Muscle layer of duodenum (tissue), 2 donors: Measurements from ENCODE around the gene BAMBI.

Source experiments
- H3K27ac ChIP-seq: one replicate; pipeline ENCODE4 v1.7.0; 2013; ENCODE audit warnings: mild to moderate bottlenecking, low read length
- H3K27me3 ChIP-seq: one replicate; pipeline ENCODE4 v1.7.0; 2013; ENCODE audit warnings: low read depth, mild to moderate bottlenecking, control low read depth, low read length
- H3K36me3 ChIP-seq, 2 donors: one replicate each; pipeline ENCODE4 v1.7.0; 2013; ENCODE audit warnings: low read length in 2 of 2, control low read depth in 1 of 2, mild to moderate bottlenecking in 1 of 2; ENCODE audit not compliant: insufficient read depth in 2 of 2, control insufficient read depth in 1 of 2
- H3K4me1 ChIP-seq, 2 donors: one replicate each; pipeline ENCODE4 v1.7.0; 2013; ENCODE audit warnings: low read length in 2 of 2, mild to moderate bottlenecking in 2 of 2, control low read depth in 1 of 2, moderate library complexity in 1 of 2; ENCODE audit not compliant: insufficient read depth in 2 of 2, control insufficient read depth in 1 of 2
- H3K4me3 ChIP-seq, 2 donors: one replicate each; pipeline ENCODE4 v1.7.0; 2013; ENCODE audit warnings: low read length in 2 of 2, low read depth in 1 of 2, mild to moderate bottlenecking in 1 of 2
- H3K9me3 ChIP-seq, 2 donors: one replicate each; pipeline ENCODE4 v1.7.0; 2013; ENCODE audit warnings: low read length in 2 of 2, control low read depth in 1 of 2, mild to moderate bottlenecking in 1 of 2; ENCODE audit not compliant: control insufficient read depth in 1 of 2
- donor health status: healthy.

The BAMBI gene

DNA sequence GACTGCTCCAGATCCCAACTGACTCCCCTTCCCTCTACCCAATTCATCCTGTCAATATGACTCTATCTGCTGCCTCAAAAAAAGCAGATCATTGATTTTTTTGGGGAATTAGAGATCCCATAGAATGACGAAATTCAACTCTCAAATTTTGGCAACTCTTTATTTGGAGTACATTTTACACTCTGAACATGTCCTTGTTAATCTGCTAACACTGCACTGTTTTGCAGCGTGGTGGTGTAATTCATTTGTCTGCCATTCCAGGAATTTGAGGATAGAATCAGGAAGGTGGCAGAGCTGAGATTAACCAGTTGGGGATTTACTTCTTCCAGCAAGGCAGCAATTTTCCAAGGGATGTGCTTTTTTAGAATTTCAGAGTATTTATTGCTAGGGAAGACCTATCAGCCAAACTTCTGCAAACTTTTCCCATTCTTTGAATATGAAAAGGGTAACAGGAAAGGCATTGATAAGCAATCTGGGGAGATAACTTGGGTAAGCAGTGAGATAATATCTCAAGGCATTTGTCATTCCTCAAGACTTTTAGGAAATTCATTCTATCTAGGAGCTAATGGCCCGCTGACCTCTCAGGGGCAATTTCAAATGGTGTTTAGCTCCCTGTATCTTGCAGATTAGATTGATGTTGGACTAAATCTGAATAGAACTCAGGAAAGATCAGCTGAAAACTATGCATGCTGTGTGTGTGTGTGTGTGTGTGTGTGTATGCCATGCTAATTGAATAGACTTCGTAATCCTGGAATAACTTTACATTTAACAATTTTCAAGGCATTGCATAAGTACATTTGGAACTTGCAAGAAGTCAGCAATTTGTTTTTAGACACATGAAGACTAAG, 9.7 kb downstream of the BAMBI start:
- H3K27ac ChIP-seq, result no peak overlapping the region
- H3K4me1 ChIP-seq, result no peaks in the 10 kb centered on the region
- no peaks in the 10 kb centered on the region for H3K27me3 ChIP-seq
- H3K36me3 ChIP-seq, result no peaks in the 10 kb centered on the region
- H3K4me3 ChIP-seq, result no peak overlapping the region
- no peaks in the 10 kb centered on the region for H3K9me3 ChIP-seq

DNA sequence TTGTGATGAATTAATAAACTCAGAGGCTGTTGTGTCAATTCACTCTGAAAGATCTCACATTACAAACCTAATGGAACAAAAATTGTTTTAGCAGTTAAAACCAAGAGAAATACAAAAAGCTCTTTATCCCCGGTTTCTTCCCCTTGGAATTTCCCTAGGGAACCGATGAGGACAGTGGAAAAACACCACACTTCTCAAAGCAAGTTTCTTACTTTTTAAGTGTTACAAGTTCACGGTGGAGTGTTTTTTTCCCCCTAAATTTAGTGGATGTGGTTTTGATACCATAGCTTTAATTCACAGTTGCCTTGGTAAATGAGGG, 10.3 kb downstream of the BAMBI start:
- no peak overlapping the region for H3K27ac ChIP-seq
- H3K9me3 ChIP-seq, result no peaks in the 10 kb centered on the region

DNA sequence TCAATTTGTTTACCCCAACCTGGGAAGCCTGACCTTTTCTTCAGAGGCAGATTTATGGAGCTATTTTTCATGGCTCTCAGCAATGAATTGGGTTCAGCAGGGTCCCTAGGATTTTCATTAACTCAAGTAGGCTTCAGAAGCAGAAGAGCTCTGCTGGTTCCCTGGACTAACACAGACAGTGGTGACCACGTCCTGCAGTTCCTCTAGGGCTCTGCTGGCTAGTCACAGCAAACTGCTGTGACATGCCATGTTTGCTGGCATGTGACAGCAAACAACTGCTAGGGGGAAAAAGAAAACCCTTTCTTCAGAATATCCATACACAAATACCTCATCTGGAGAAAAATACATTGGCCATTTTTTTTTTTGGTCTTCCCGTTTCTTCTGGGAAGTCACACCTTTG, 13.2 kb downstream of the BAMBI start:
- Histone ChIP-seq H3K36me3 (no peaks in the 10 kb centered on the region), H3K9me3 (no peaks in the 10 kb centered on the region), H3K27ac (no peak overlapping the region), H3K27me3 (no peaks in the 10 kb centered on the region), H3K4me3 (no peak overlapping the region), H3K4me1 (no peaks in the 10 kb centered on the region)

More for the DNA sequence above, 10.3 kb downstream of the BAMBI start:
- H3K4me1 ChIP-seq, result no peaks in the 10 kb centered on the region
- H3K36me3 ChIP-seq, result no peaks in the 10 kb centered on the region
- H3K27me3 ChIP-seq, result no peaks in the 10 kb centered on the region
- H3K4me3 ChIP-seq, result no peak overlapping the region

DNA sequence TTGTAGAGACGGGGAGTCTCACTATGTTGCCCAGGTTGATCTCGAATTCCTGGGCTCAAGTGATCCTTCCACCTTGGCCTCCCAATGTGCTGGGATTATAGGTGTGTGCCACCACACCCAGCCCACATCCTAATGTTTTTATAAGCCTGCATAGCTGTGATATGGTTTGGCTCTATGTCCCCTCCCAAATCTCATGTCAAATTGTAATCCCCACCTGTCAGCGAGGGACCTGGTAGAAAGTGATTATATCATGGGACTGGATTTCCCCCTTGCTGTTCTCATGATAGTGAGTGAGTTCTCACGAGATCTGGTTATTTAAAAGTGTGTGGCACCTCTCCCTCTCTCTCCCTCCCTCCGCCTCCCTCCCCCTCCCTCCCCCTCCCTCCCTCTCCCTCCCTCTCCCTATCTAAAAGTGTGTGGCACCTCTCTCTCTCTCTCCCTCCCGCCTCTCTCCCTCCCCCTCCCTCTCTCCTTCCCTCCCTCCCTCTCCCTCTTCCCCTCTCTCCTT, 13.9 kb downstream of the BAMBI start:
- no peak overlapping the region for H3K4me3 ChIP-seq

DNA sequence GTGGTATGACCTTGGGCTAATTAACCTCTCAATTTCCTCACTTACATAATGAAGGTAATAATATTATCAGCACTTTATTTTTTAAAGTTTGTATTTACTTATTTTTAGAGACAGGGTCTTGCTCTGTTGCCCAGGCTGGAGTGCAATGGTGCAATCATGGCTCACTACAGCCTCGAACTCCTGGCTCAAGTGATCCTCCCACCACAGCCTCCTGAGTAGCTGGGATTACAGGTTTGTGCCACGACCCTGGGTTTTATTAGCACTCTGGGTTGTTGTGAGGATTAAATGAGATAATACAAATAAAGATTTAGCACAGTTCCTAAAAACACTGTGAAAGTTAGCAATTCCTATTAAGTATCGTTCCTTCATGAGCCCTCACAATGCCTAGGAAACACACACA, 14.7 kb downstream of the BAMBI start:
- H3K9me3 ChIP-seq, result no peaks in the 10 kb centered on the region
- H3K36me3 ChIP-seq, result no peaks in the 10 kb centered on the region
- H3K4me1 ChIP-seq, result no peaks in the 10 kb centered on the region
- no peak overlapping the region for H3K4me3 ChIP-seq
- no peaks in the 10 kb centered on the region for H3K27me3 ChIP-seq
- no peak overlapping the region for H3K27ac ChIP-seq

More for the DNA sequence above, 13.9 kb downstream of the BAMBI start:
- no peaks in the 10 kb centered on the region for H3K27me3 ChIP-seq
- no peak overlapping the region for H3K27ac ChIP-seq
- no peaks in the 10 kb centered on the region for H3K4me1 ChIP-seq
- H3K36me3 ChIP-seq, result no peaks in the 10 kb centered on the region
- no peaks in the 10 kb centered on the region for H3K9me3 ChIP-seq

DNA sequence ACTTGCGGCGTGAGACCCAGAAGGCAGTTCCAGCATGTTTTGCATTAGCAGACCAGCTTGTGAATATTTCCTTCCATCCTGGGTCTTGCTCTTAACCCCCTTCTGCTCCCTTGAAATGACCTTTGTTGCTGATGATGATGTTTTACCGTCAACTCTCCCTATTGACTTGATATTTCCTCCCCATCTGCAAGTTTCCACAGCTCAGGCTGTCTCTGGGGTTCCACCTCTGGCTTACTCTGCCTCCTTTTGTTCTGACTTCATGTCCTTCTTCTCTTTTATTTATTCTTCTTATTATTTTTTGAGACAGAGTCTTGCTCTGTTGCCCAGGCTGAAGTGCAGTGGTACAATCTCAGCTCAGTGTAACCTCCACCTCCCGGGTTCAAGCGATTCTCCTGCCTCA, 17.2 kb downstream of the BAMBI start:
- Histone ChIP-seq H3K9me3 (no peaks in the 10 kb centered on the region), H3K4me1 (no peaks in the 10 kb centered on the region), H3K27me3 (no peaks in the 10 kb centered on the region), H3K27ac (no peak overlapping the region), H3K36me3 (no peaks in the 10 kb centered on the region), H3K4me3 (no peak overlapping the region)

DNA sequence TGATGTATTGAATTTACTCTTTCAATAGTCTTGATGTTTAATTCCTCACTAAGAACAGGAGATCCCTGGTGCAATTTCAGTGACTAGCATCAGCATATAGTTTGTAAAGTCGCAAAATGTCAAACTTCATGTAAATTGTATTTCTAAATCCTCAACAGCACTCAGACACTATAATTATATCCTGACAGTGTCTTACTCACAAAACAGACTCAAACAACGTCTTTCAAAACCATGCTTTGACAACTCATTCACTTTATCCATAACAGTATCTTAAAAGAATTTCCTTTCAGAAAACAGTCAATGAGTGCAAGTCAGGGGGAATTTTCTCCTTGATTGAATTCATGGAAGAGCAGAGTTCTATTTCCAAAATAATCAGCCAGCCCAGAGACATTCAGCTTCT, 20.8 kb downstream of the BAMBI start:
- Histone ChIP-seq H3K36me3 (no peaks in the 10 kb centered on the region), H3K4me1 (no peaks in the 10 kb centered on the region), H3K9me3 (no peaks in the 10 kb centered on the region), H3K4me3 (no peak overlapping the region), H3K27me3 (no peaks in the 10 kb centered on the region), H3K27ac (no peak overlapping the region)

DNA sequence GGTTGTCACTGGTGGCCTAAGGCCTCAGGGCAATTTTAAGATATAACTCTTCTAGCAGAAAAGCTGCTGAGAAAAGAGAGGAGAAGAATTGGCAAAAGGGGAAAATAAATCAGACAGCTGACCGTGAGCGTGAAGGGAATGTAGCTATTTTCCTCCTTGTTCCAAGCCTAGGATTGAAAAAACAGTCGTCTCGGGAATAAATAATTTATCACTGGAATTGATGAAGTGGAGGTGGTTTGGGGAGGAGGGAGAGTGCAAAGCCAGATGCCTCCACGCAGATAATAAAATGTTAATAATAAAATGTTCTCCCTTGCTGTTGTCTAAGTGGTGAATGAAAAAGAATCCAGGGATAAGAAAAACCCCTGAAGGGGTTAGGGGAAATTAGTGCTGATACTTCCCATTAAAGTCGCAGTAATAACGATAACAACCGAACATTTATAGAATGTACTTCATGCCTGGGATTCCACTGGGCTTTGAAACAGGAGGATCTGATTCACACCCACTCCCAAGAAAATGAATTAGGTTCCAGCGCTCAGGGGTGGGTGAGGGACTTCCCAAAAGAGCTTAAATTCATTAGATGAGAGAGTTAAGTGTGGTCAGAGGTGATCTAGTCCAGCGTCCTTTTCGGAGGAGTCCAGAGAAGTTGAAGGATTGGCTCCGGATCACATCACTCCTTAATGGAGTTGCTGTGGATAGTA, 27.3 kb downstream of the BAMBI start:
- H3K27me3 ChIP-seq, result no peaks in the 10 kb centered on the region
- H3K4me1 ChIP-seq, result no peaks in the 10 kb centered on the region
- no peak overlapping the region for H3K27ac ChIP-seq
- no peak overlapping the region for H3K4me3 ChIP-seq
- H3K9me3 ChIP-seq, result no peaks in the 10 kb centered on the region
- no peaks in the 10 kb centered on the region for H3K36me3 ChIP-seq

DNA sequence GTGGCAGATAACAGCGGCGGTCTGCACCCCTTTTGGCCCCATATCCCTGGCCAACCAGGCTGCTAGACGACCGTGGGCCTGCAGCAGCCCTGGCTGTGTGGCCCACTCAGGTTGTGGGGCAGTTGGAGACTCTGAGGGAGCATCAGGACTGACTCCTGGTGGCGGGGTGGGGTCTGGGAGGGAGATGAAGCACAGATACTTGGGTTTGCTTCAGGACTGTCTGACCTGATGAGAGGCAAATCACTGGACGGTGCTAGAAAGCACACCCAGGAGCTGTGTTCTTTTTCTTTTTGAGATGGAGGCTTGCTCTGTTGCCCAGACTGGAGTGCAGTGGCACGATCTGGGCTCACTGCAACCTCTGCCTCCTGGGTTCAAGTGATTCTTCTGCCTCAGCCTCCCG, 28.2 kb downstream of the BAMBI start:
- H3K9me3 ChIP-seq, result no peaks in the 10 kb centered on the region
- H3K36me3 ChIP-seq, result no peaks in the 10 kb centered on the region
- no peaks in the 10 kb centered on the region for H3K4me1 ChIP-seq
- H3K27ac ChIP-seq, result no peak overlapping the region
- H3K4me3 ChIP-seq, result no peak overlapping the region
- no peaks in the 10 kb centered on the region for H3K27me3 ChIP-seq

DNA sequence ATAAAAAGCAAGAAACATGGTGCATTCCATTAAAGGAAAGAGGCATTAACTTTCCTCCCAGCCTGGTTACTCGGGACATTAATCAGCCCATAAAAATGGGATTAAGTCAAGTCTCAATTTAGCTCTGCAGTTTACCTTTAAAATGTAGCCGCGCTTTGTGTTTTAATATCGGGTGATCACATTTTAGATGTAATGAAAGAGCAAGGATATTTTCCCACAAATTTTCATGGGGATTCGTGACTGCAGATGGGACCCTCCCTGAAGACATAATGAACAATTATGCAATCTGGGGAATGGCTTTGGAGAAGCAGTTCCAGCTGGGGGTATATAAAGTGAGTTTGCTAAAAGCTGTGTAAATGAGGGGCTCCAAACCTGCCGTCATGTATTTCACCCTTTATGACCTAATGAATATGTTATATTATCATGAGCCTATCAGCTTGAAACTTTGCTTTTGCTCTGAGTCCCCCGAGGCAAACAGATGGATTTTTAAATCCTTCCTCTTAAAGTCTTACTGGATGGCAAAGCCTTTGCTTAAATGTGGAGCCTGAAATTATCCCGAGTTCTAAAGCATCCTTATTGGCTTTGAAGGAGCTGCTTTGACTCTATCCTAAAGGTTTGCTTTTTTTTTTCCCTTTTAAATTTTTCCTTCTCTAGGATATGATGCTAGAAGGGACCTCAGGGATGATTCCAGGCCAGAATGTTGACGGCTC, 31.8 kb downstream of the BAMBI start:
- H3K9me3 ChIP-seq, result no peaks in the 10 kb centered on the region
- no peaks in the 10 kb centered on the region for H3K36me3 ChIP-seq
- no peak overlapping the region for H3K4me3 ChIP-seq
- H3K27ac ChIP-seq, result no peak overlapping the region
- H3K4me1 ChIP-seq, result no peaks in the 10 kb centered on the region
- no peaks in the 10 kb centered on the region for H3K27me3 ChIP-seq

DNA sequence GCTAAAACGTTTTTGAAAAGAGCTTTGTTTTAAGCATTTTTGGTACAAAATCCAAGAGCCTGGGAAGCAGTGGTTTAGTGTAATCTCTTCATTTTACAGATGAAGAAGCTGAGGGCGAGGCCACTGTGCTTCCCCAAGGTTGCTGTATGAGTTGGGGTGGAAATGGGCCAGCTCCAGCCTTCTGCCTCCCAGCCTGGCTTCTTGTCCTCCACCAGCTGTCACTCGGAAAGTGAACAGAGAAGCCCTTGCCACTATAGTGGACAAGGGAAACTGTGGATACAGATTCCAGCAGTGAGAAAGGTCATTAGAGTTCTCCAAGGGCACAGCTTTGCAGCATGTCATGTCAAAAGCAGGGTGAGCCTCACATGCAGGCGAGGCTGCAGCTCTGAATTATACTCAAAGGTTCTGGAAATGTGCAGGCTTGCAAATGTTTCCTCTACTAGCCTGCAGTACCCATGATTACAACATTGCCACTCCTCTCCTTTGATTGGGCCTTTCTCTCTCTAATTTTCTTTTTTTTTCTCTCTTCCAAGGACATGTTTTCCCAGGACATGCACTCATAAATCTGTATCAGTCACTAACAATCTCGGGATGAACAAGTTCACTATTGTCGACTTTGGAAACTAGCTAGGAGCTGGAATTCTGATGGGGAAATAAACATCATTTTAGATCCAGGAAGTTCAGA, 33.0 kb downstream of the BAMBI start:
- H3K36me3 ChIP-seq, result no peaks in the 10 kb centered on the region
- no peaks in the 10 kb centered on the region for H3K9me3 ChIP-seq
- H3K27ac ChIP-seq, result no peak overlapping the region

More for the DNA sequence above, 33.0 kb downstream of the BAMBI start:
- Histone ChIP-seq H3K4me1 (no peaks in the 10 kb centered on the region), H3K4me3 (no peak overlapping the region), H3K27me3 (no peaks in the 10 kb centered on the region)
